GM21737 (cell line): Measurements from ENCODE around the gene GNG12.

ENCODE experiments used
- ATAC-seq: cut with Tn5 transposase; IDR thresholded peaks from one replicate; pipeline ENCODE4 v1.9.1; 2021; ENCODE audit warnings: mild to moderate bottlenecking, moderate library complexity; ENCODE audit not compliant: unreplicated experiment

The GNG12 gene

DNA sequence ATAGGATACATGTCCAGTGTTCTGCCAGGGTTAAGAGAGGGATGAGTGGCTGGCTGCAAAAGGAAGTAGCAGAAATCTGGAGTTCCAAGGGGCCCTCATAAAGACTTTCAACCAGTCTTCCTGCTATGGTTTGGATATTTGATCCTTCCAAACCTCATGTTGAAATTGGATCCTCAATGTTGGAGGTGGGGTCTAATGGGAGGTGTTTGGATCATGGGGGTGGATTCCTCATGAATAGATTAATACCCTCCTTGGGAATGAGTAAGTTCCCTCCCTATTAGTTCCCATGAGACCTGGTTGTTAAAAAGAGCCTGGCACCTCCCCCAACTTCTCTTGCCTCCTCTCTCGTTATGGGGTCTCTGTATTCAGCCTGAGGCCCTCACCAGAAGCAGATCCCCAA is 10.1 kb upstream of the GNG12 start:
- ATAC-seq: no peak

DNA sequence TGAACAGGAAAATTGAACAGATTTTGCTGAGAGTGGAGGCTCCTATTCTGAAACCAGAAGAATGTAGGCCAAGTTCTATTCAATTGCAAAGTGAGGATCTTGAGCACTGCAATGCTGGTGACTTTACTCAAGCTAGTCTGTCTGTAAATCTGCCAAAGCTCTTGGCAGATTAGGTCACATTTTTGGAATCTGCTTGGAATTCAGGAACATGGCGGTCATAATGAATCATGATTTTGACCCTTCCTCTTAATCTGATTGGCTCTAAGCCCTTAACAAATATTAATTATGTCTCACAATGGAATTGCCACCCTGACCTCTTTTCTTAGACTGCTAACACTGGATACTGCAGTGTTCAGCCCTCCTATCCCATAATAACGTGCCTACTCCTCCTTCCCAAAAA is 7.2 kb upstream of the GNG12 start:
- no peak for ATAC-seq

GRCh38 chr1:67839826-67840225 is 6.6 kb upstream of the GNG12 start:
- ATAC-seq: no peak

- ATAC-seq: no peak
Measured at GRCh38 chr1:67838180-67838910, 5.1 kb upstream of the GNG12 start.

DNA sequence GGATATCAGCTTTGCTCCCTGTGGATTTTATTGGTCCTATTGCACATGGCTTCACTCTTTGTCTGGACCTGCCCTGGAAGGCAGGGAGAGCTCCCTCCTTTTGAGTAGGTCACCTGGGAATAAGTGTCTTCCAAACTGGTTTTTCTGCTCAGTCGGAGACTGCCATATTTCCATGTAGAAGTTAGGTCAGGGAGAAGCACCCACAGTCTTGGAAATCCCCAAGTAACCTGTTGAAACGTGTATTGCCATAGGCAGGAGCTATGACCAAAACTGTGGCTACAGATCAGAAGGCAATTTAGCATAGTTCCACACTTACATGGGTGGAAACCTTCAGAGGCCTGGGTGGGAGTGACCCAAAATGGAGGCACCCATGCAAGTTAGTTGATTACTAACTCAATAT is 3.5 kb upstream of the GNG12 start:
- ATAC-seq: no peak

DNA sequence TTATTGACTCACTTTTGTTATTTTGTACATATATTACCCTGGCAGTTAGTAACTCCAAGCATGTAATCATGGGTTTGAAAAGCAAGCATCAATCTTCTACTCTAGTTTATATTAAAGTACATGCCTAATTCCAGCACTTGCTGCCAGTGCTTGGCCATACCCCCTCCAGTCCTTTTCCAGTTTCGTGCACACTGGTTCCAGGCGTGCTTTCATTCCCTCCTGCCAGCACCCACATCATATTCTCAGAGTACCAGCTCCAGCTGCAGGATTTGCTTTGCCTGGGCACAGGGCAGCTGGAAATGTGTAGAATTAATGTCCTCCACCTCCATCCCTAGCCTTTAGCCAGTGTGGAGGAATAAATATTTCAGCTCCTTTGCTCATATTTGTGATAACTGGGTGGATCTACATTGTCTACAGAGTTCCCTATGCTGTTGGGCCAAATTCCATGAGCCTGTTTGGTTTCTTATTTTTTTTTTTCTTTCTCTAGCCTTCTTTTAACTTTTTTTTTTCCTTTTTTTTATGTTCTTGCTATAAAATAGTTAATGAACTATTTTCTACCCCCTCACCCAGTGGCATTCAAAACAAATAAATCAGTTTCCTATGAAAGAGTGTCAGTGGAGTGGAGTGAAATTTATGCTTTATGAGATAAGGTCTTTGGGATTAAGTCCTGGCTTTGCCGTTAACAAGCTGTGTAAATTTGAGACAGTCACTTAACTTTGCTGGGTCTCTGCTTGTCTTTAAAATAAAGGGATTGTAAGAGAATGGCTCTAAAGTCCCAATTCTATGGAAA is 2.6 kb upstream of the GNG12 start:
- ATAC-seq: no peak

DNA sequence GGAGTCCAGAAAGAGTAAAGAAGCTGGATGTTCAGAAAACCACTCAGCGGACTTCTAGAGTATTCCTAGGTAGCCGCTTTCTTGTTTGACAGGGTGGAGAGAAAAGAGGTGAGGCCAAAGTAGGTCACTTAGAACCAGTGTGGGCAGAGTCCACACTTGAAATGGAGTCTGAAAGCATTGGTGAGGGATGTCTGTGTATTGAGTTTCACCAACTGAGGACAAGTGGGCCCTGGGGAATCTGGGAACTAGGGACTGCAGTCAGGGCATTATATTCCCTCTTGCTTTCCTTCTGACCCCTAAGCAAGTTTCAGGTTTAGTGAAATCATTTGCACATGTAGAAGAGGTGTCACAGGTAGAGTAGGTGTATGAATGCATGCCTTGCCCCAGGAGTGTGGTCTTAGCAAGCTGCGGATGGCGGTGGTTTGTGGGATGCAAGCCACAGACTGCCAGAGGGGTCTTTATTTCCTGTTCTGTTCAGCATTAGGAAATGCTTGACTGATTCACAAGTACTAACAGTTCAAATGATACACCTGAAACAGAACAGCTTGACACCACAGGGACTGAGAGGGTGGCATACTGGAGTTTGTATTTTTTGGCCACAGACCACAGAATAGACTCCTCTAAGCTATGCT is 1.1 kb upstream of the GNG12 start:
- no peak for ATAC-seq

- no peak for ATAC-seq
Measured at GRCh38 chr1:67833602-67833940, 304 bp upstream of the GNG12 start.

DNA sequence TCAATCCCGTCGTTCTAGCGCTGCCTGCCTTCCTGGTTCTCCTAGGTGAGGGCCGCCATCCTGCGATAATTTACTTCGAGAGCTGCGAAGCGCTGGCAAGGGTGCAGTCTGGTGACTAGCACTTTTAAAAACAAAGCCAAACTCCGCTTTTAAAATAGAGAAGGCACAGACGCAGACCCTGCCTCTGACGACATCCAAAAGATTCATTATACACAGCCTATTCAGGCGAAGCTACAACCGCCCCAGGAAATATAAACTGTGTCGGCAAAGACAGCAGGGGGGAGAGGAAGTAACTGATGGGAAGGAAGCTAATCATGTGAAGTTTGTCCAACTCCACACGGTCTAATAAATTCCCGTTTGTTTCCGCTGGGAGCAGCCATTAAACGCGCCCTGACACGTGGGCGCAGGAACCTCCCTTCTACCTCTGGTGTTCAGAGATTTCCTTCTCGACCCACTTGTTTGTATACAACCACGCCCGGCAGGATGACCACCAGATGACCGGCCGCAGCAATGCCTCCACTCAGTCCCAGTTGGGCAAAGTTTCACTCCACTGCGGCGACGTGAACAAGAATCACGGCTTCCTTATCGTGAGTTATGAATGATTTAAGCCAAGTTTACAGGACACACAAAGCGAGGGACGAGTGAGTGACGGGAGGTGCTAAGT is 1.3 kb downstream of the GNG12 start:
- ATAC-seq: no peak

GRCh38 chr1:67830928-67831830 is 2.1 kb downstream of the GNG12 start:
- ATAC-seq: no peak

DNA sequence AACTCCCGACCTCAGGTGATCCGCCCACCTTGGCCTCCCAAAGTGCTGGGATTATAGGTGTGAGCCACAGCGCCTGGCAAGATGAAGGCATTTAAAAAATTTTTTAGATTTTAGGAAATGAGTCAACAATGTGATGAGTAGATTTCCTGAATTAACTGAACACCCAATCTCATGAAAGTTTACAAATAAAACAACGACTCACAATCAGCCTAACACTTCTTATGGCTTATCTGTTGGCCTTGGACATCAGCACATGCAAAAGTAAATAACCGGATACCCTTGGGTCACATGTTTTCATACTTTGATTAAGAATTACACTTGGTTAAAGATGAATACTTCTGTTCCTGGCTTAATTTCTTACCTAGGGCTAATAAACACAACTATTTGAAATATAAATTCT is 3.0 kb downstream of the GNG12 start:
- ATAC-seq: no peak

DNA sequence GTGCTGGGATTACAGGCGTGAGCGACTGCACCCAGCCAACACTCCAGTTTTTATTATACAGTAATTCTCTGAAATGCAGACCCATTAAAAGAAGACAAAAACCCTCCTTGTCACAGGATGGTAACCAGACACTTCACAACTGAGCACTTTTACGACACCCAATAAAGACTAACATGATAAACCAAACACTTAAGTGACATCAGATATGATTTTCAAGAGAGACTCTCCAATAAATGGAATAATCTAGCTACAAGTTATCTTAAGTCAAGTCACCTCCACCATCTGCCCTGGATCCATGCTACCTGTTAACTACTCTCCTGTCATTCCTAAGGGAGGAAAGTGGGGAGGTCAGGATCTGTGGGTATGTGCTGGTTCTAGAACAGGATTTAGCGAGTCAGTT is 5.6 kb downstream of the GNG12 start:
- ATAC-seq: no peak

GRCh38 chr1:67825591-67825990 is 7.7 kb downstream of the GNG12 start:
- ATAC-seq: no peak

GRCh38 chr1:67824766-67825165 is 8.5 kb downstream of the GNG12 start:
- ATAC-seq: no peak

DNA sequence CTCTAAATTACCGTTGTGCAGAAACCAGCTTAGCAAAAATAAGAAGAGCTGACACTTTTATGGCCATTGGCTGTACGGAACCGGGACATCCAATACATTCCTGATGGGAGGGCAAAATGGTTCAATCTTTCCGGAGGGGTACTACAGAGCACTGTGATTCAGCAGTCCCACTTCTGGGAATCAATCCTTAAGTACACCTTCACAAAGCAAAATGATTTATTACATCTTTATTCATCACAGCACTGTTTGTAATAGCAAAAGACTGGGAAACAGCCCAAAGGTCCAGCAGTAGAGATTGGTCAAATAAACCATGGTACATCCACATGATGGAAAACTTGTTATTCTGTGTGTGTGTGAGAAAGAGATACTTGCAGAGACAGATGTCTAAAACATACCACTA is 9.7 kb downstream of the GNG12 start:
- no peak for ATAC-seq

- ATAC-seq: no peak
Measured at GRCh38 chr1:67821263-67821662, 12.0 kb downstream of the GNG12 start.

DNA sequence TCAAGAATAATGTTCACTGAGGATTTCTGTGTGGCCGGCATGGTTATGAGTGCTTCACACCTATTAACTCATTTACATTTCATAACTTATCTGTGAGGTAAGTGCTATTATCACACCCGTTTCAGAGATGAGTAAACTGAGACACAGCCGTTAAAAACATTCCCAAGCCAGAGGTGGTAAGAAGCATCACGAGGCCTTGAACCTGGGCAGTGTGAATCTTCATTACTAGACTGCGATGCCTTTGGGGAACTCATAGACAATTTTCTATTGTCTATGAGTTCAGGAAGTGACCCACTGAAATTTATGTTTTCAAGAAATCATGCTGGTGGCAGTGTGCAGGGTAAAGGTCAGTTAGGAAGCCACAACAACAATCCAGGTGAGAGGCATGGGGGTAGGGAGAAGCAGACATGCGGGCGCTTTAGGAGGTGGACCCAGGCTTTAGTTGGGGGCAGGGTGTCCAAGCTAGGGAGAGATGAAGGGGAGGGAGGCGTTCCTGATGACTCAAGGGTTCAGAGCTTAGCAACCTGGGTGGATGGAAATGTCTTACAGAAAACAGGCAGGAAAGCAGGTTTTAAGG is 14.5 kb downstream of the GNG12 start:
- ATAC-seq: no peak

GRCh38 chr1:67818162-67818561 is 15.1 kb downstream of the GNG12 start:
- no peak for ATAC-seq

GRCh38 chr1:67817319-67817718 is 15.9 kb downstream of the GNG12 start:
- no peak for ATAC-seq

- no peak for ATAC-seq
Measured at GRCh38 chr1:67816506-67816905, 16.8 kb downstream of the GNG12 start.
